HEK293 (cell line): ENCODE measurements around the gene SERINC4.

Experiments used
- CTCF ChIA-PET: fragments of 350-600 bp; formaldehyde crosslinking; extraction: SDS; loops from one replicate; lab custom pipeline; 2021; ENCODE audit warnings: antibody characterized with exemption; lab: Yijun Ruan, JAX
- POLR2A ChIA-PET: fragments of 300-600 bp; formaldehyde crosslinking; extraction: SDS; loops from one replicate; lab custom pipeline; 2020; ENCODE audit warnings: antibody characterized with exemption, inconsistent platforms; lab: Yijun Ruan, JAX
- H3K27ac ChIP-seq: fragments of 200-500 bp; sonication (Bioruptor generic); 2 replicates; pipeline ENCODE4 v1.5.1; 2014; ENCODE audit warnings: low read depth, low read length, control low read depth, inconsistent platforms; ENCODE audit errors: extremely low read depth
- H3K36me3 ChIP-seq, 2 experiments: fragments of 200-500 bp in 1 of 2; sonication (Bioruptor generic) in 1 of 2; 1 replicate in 1 of 2; 2 replicates in 1 of 2; pipeline ENCODE4 v1.5.1; 2014 to 2017; ENCODE audit warnings: inconsistent platforms in 2 of 2, low read length in 2 of 2; ENCODE audit not compliant: control insufficient read depth in 2 of 2, insufficient read depth in 1 of 2
- H3K4me1 ChIP-seq: fragments of 200-500 bp; sonication (Bioruptor generic); 2 replicates; pipeline ENCODE4 v1.5.1; 2014; ENCODE audit warnings: mild to moderate bottlenecking, low read length, inconsistent platforms; ENCODE audit not compliant: control insufficient read depth, insufficient read depth
- H3K4me3 ChIP-seq: 2 replicates; pipeline ENCODE4 v1.5.1; 2011; ENCODE audit warnings: low read depth, mild to moderate bottlenecking, control low read depth, low read length, moderate library complexity
- H3K9me3 ChIP-seq: fragments of 200-500 bp; sonication (Bioruptor generic); 2 replicates; pipeline ENCODE4 v1.5.1; 2014; ENCODE audit warnings: low read depth, low read length, inconsistent platforms; ENCODE audit not compliant: control insufficient read depth, insufficient read depth
- HIC1 ChIP-seq: fragments of 450-650 bp; formaldehyde crosslinking; IDR thresholded peaks from 2 replicates; pipeline ENCODE4 v1.5.1; 2016; ENCODE audit warnings: missing biosample characterization, missing genetic modification characterization
- REST ChIP-seq: fragments of 450-650 bp; formaldehyde crosslinking; IDR thresholded peaks from 2 replicates; pipeline ENCODE4 v1.5.1; 2016; ENCODE audit warnings: missing biosample characterization, missing genetic modification characterization
- TRIM28 ChIP-seq: IDR thresholded peaks from 2 replicates; pipeline ENCODE4 v1.6.1; 2011; ENCODE audit warnings: low read length, control low read depth, borderline replicate concordance
- ZBTB20 ChIP-seq: fragments of 450-650 bp; formaldehyde crosslinking; IDR thresholded peaks from 2 replicates; pipeline ENCODE4 v1.5.1; 2016; ENCODE audit warnings: missing biosample characterization, missing genetic modification characterization
- ZNF19 ChIP-seq: fragments of 450-650 bp; formaldehyde crosslinking; IDR thresholded peaks from 2 replicates; pipeline ENCODE4; 2016; ENCODE audit warnings: missing biosample characterization, missing genetic modification characterization, low read depth
- ZNF223 ChIP-seq: fragments of 450-650 bp; formaldehyde crosslinking; IDR thresholded peaks from 2 replicates; pipeline ENCODE4 v1.5.1; 2016; ENCODE audit warnings: missing biosample characterization, missing genetic modification characterization
- ZNF23 ChIP-seq: fragments of 450-650 bp; formaldehyde crosslinking; IDR thresholded peaks from 2 replicates; pipeline ENCODE4 v1.5.1; 2016; ENCODE audit warnings: missing biosample characterization, missing genetic modification characterization, borderline replicate concordance
- ZNF404 ChIP-seq: fragments of 450-650 bp; formaldehyde crosslinking; IDR thresholded peaks from 2 replicates; pipeline ENCODE4 v1.5.1; 2017; ENCODE audit warnings: missing biosample characterization, missing genetic modification characterization
- ZNF473 ChIP-seq: fragments of 450-650 bp; formaldehyde crosslinking; IDR thresholded peaks from 2 replicates; pipeline ENCODE4 v1.5.1; 2017; ENCODE audit warnings: missing biosample characterization, missing genetic modification characterization
- ZNF521 ChIP-seq: fragments of 450-650 bp; formaldehyde crosslinking; IDR thresholded peaks from 2 replicates; pipeline ENCODE4 v1.5.1; 2017; ENCODE audit warnings: missing biosample characterization, mild to moderate bottlenecking, missing genetic modification characterization
- ZNF544 ChIP-seq: fragments of 450-650 bp; formaldehyde crosslinking; IDR thresholded peaks from 2 replicates; pipeline ENCODE4 v1.5.0; 2017; ENCODE audit warnings: missing biosample characterization, missing genetic modification characterization
- ZNF704 ChIP-seq: fragments of 450-650 bp; formaldehyde crosslinking; IDR thresholded peaks from 2 replicates; pipeline ENCODE4 v1.5.1; 2016; ENCODE audit warnings: missing biosample characterization, missing genetic modification characterization
- TF ChIP-seq, protein P1 (sequence below): fragments of 450-650 bp; formaldehyde crosslinking; IDR thresholded peaks from 2 replicates; pipeline ENCODE4 v1.5.1; 2016; ENCODE audit warnings: missing biosample characterization, missing genetic modification characterization
- TF ChIP-seq, protein P2 (sequence below): fragments of 450-650 bp; formaldehyde crosslinking; IDR thresholded peaks from 2 replicates; pipeline ENCODE4 v1.5.1; 2016; ENCODE audit warnings: missing biosample characterization, missing genetic modification characterization, low read depth
- TF ChIP-seq, protein P3 (sequence below): fragments of 450-650 bp; formaldehyde crosslinking; IDR thresholded peaks from 2 replicates; pipeline ENCODE4 v1.5.1; 2016; ENCODE audit warnings: missing biosample characterization, missing genetic modification characterization

Gene SERINC4

GRCh38 chr15:43795197-43795596, 4.8 kb downstream of the SERINC4 start:
- Histone ChIP-seq H3K4me3 (no peak overlapping the region), H3K27ac (no peak overlapping the region), H3K36me3 (peaks cover 0 to 60% of the 10 kb centered on the region in 2 experiments; a peak in 1 of 3 replicates), H3K9me3 (no peaks in the 10 kb centered on the region), H3K4me1 (0 out of 2 replicates have a peak, but pooled peaks cover 3% of the 10 kb centered on the region)
- ChIA-PET POLR2A (no interaction called here), CTCF (interaction anchor here (0.6 to 2.6 kb wide), 2 partner anchors 12 to 19 kb away, joined by 5 to 6 read pairs; partner anchors contain the start of gene ELL3)
- TF ChIP-seq ZNF704 (tag by site-specific recombination) (no peak), ZNF544 (no peak), ZNF23 (no peak), ZNF223 (tag by site-specific recombination) (no peak), ZNF521 (tag by site-specific recombination) (no peak), ZNF404 (tag by site-specific recombination) (no peak)
- TF ChIP-seq, protein P1, sequence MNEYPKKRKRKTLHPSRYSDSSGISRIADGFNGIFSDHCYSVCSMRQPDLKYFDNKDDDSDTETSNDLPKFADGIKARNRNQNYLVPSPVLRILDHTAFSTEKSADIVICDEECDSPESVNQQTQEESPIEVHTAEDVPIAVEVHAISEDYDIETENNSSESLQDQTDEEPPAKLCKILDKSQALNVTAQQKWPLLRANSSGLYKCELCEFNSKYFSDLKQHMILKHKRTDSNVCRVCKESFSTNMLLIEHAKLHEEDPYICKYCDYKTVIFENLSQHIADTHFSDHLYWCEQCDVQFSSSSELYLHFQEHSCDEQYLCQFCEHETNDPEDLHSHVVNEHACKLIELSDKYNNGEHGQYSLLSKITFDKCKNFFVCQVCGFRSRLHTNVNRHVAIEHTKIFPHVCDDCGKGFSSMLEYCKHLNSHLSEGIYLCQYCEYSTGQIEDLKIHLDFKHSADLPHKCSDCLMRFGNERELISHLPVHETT (tag by site-specific recombination), result no peak

GRCh38 chr15:43794269-43795037, 5.6 kb downstream of the SERINC4 start:
- H3K27ac ChIP-seq, result no peak overlapping the region
- ChIA-PET CTCF (interaction anchor here (0.6 to 2.6 kb wide), 2 partner anchors 12 to 18 kb away, joined by 5 to 6 read pairs; partner anchors contain the start of gene ELL3), POLR2A (interaction anchor here (0.5 kb wide), 1 partner anchor 284 kb away, joined by 4 read pairs; no protein-coding TSS in a partner anchor)
- TF ChIP-seq ZNF19 (no peak), REST (tag by site-specific recombination) (peak; percentile 55; the same call in 1 of the 2 replicates)
- no peaks in the 10 kb centered on the region for H3K9me3 ChIP-seq
- peaks cover 0 to 54% of the 10 kb centered on the region in 2 experiments; a peak in 1 of 3 replicates for H3K36me3 ChIP-seq
- no peak overlapping the region for H3K4me3 ChIP-seq
- H3K4me1 ChIP-seq, result 0 out of 2 replicates have a peak, but pooled peaks cover 3% of the 10 kb centered on the region

DNA sequence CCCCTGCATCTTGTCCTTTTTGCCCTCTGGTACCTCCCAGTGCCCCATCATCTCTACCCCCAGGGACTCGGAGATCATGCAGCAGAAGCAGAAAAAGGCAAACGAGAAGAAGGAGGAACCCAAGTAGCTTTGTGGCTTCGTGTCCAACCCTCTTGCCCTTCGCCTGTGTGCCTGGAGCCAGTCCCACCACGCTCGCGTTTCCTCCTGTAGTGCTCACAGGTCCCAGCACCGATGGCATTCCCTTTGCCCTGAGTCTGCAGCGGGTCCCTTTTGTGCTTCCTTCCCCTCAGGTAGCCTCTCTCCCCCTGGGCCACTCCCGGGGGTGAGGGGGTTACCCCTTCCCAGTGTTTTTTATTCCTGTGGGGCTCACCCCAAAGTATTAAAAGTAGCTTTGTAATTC, 6.4 kb downstream of the SERINC4 start:
- CTCF ChIA-PET, result interaction anchor here (1.0 kb wide), 1 partner anchor 17 kb away, joined by 4 read pairs; the partner anchor contains the start of gene ELL3
- Histone ChIP-seq H3K27ac (no peak overlapping the region), H3K4me3 (no peak overlapping the region), H3K9me3 (no peaks in the 10 kb centered on the region), H3K36me3 (peaks cover 0 to 46% of the 10 kb centered on the region in 2 experiments; a peak in 1 of 3 replicates), H3K4me1 (0 out of 2 replicates have a peak, but pooled peaks cover 3% of the 10 kb centered on the region)
- POLR2A ChIA-PET, result no interaction called here
- TF ChIP-seq, protein P2, sequence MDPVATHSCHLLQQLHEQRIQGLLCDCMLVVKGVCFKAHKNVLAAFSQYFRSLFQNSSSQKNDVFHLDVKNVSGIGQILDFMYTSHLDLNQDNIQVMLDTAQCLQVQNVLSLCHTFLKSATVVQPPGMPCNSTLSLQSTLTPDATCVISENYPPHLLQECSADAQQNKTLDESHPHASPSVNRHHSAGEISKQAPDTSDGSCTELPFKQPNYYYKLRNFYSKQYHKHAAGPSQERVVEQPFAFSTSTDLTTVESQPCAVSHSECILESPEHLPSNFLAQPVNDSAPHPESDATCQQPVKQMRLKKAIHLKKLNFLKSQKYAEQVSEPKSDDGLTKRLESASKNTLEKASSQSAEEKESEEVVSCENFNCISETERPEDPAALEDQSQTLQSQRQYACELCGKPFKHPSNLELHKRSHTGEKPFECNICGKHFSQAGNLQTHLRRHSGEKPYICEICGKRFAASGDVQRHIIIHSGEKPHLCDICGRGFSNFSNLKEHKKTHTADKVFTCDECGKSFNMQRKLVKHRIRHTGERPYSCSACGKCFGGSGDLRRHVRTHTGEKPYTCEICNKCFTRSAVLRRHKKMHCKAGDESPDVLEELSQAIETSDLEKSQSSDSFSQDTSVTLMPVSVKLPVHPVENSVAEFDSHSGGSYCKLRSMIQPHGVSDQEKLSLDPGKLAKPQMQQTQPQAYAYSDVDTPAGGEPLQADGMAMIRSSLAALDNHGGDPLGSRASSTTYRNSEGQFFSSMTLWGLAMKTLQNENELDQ (tag by site-specific recombination), result no peak
- TF ChIP-seq, protein P3, sequence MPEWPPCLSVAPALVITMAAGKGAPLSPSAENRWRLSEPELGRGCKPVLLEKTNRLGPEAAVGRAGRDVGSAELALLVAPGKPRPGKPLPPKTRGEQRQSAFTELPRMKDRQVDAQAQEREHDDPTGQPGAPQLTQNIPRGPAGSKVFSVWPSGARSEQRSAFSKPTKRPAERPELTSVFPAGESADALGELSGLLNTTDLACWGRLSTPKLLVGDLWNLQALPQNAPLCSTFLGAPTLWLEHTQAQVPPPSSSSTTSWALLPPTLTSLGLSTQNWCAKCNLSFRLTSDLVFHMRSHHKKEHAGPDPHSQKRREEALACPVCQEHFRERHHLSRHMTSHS (tag by site-specific recombination), result no peak
- no peak for TF ChIP-seq TRIM28
- TF ChIP-seq ZBTB20 (tag by site-specific recombination), result no peak
- TF ChIP-seq HIC1 (tag by site-specific recombination), result no peak
- no peak for TF ChIP-seq ZNF473
- no peak for TF ChIP-seq ZNF19
